ENCODE results near the gene SP2.
A peak's percentile ranks its signal among the peaks of the same experiment; 100 is the strongest.

SP2 gene

DNA sequence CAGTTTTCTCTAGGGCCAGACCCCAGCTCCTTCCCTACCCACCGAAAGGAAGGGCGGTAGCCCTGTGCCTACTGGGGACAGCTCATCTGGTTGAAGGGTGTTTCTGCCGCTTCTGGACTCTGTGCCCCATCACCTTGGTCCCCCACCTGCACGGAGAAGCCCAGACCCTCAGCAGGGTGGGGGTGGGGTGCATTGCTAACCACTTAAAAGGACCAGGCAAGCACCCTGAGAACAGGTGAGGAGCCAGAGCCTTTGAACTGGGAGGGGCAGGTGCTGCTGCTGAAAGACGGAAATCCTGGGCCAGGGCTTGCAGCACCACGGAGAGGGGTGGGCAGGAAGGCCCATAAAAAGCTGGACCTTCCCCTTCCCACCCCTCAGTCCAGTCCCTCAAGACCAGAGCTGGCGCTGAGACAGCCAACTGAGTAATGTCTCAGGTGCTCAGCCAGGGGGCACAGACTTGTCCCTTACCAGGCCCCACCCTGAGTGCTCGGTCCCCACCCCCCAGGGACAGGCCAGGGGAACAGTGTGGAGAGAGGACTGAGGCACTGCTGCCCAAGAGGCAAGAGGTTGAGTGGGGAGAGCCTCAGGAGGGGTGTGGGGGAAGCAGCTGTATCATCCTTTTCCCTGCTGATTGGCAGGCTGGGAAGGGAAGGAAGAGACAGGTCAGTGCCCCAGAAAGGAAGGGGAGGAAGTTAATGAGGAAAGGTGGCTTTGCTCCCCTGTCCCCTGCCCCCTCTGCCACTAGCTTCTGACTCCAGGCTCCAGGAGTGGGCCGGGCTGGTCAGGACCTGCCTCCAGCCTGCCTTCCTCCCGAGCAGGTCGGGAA is 10.9 kb upstream of the SP2 start:
- Histone ChIP-seq H3K27me3 (ENCODE audit: control insufficient read depth, insufficient read depth, low read length) (no peaks in the 10 kb centered on the region), H3K36me3 (ENCODE audit: control insufficient read depth, insufficient read depth, low read length) (no peaks in the 10 kb centered on the region), H3K9ac (ENCODE audit: low read length) (no peak overlapping the region), H3K27ac (ENCODE audit: low read depth, low read length) (no peak overlapping the region), H3K4me3 (ENCODE audit: low read length) (no peak overlapping the region), H3K4me1 (ENCODE audit: control insufficient read depth, insufficient read depth, low read length) (no peaks in the 10 kb centered on the region)

- Histone ChIP-seq H3K27ac (ENCODE audit: low read depth, low read length) (no peak overlapping the region), H3K27me3 (ENCODE audit: control insufficient read depth, insufficient read depth, low read length) (no peaks in the 10 kb centered on the region), H3K9ac (ENCODE audit: low read length) (no peak overlapping the region), H3K36me3 (ENCODE audit: control insufficient read depth, insufficient read depth, low read length) (no peaks in the 10 kb centered on the region), H3K4me1 (ENCODE audit: control insufficient read depth, insufficient read depth, low read length) (no peaks in the 10 kb centered on the region), H3K4me3 (ENCODE audit: low read length) (no peak overlapping the region)
These were observed 7.7 kb upstream of the SP2 start for GRCh38 chr17:47888293-47888692.

GRCh38 chr17:47889734-47890529 is 6.1 kb upstream of the SP2 start:
- no peak overlapping the region for H3K4me3 ChIP-seq (ENCODE audit: low read length)
- H3K27me3 ChIP-seq (ENCODE audit: control insufficient read depth, insufficient read depth, low read length): no peaks in the 10 kb centered on the region
- no peaks in the 10 kb centered on the region for H3K36me3 ChIP-seq (ENCODE audit: control insufficient read depth, insufficient read depth, low read length)
- no peak overlapping the region for H3K9ac ChIP-seq (ENCODE audit: low read length)
- peaks cover under 1% of the 10 kb centered on the region for H3K4me1 ChIP-seq (ENCODE audit: control insufficient read depth, insufficient read depth, low read length)
- H3K27ac ChIP-seq (ENCODE audit: low read depth, low read length): no peak overlapping the region

DNA sequence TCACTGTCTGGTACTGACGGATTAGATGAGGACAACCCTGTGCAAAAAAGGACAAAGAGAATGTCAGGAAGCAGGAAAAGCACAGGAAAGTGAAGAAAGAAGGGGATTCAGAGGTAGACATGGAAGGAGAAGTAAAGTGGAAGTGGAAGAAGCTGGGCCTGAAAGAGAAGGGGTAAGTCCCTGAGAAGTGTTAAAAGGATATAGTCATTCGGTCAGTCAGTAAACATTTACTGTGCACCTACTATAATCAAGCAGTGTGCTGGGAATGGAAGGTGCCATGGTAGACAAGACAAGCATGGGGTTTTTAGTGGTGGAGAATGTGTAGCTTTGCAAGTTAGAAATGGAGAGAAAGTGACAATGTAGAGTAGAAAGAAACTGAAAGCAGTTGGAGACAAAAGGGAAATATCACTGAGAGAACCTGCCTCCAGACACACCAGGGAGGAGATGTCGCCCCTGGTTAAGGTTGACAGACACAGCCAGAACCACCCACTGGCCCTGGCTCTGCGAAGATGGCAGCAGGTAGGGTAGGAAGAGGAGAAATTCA is 4.4 kb upstream of the SP2 start:
- H3K4me1 ChIP-seq (ENCODE audit: control insufficient read depth, insufficient read depth, low read length): peaks cover 2% of the 10 kb centered on the region
- no peak overlapping the region for H3K4me3 ChIP-seq (ENCODE audit: low read length)
- H3K36me3 ChIP-seq (ENCODE audit: control insufficient read depth, insufficient read depth, low read length): no peaks in the 10 kb centered on the region
- H3K9ac ChIP-seq (ENCODE audit: low read length): no peak overlapping the region
- no peak overlapping the region for H3K27ac ChIP-seq (ENCODE audit: low read depth, low read length)
- no peaks in the 10 kb centered on the region for H3K27me3 ChIP-seq (ENCODE audit: control insufficient read depth, insufficient read depth, low read length)

DNA sequence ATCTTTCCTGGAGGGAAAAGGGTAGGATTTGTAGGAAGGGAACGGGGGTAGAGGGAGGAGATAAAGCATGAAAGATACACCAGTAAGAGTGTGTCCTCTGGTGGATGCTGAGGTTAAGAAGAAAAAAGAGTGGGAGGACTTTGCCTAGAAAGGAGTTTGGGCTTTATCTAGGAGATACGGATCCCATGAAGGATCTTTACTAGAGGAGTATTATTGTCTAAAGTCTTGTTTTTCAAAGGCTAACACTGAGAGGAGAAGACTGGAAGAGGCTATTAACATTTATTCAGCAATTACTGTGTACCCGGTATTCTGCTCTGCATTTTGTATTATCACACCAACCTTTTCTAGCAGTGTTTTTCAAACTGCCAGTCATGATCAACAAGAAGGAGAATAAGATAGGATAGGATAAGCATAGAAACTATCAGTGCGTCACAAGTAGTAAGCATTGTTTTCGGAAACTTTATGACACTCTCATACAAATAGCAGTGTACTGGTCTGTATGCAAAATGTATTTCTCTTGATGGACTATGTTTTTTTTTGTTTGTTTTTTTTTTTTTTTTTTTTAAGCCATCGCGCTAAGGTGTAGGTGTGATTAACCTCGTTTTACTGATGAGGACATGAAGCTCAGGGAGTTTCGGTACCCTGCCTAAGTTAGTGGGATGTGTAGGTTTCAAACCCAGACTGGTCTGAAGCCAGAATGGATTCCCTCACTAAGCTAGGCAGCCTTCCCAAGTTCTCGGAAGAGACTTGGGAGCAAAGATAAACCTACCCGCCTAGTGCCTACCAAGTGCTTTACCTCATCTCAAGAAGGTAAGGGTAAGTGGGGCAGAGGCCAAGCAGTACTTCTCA is 1.3 kb upstream of the SP2 start:
- peaks cover 12% of the 10 kb centered on the region for H3K4me1 ChIP-seq (ENCODE audit: control insufficient read depth, insufficient read depth, low read length)
- peak overlapping the region; percentile 88 for H3K4me3 ChIP-seq (ENCODE audit: low read length)
- peak overlapping the region; percentile 96 for H3K27ac ChIP-seq (ENCODE audit: low read depth, low read length)
- H3K36me3 ChIP-seq (ENCODE audit: control insufficient read depth, insufficient read depth, low read length): no peaks in the 10 kb centered on the region
- H3K9ac ChIP-seq (ENCODE audit: low read length): peak overlapping the region; percentile 84
- no peaks in the 10 kb centered on the region for H3K27me3 ChIP-seq (ENCODE audit: control insufficient read depth, insufficient read depth, low read length)

DNA sequence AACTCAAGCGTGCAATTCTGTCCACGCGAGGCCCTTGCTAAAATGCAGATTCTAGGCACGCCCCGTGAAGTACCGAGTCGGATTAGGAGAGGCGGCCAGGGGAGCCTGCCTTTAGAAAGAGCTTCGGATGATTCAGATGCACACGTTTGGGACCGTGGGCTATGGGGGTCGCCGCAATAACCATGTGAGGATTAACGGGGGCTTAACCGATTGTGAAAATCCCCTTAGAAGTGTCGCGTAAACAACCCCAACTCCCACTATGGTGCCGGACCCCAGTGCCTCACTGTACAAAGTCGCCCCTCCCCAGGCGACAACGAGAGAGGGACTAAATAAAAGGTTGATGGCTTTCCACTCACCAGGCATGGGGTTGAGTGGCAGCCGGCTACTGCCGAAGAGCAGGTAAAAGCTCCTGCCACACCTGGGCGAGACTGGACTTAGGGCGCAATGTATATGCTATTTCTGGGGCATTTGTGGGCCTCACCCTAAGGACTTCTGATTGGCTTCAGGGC is 635 bp upstream of the SP2 start:
- H3K4me3 ChIP-seq (ENCODE audit: low read length): peak overlapping the region; percentile 88
- H3K4me1 ChIP-seq (ENCODE audit: control insufficient read depth, insufficient read depth, low read length): peaks cover 12% of the 10 kb centered on the region
- H3K27me3 ChIP-seq (ENCODE audit: control insufficient read depth, insufficient read depth, low read length): no peaks in the 10 kb centered on the region
- H3K36me3 ChIP-seq (ENCODE audit: control insufficient read depth, insufficient read depth, low read length): no peaks in the 10 kb centered on the region
- peak overlapping the region; percentile 96 for H3K27ac ChIP-seq (ENCODE audit: low read depth, low read length)
- peak overlapping the region; percentile 84 for H3K9ac ChIP-seq (ENCODE audit: low read length)

- Histone ChIP-seq H3K27ac (ENCODE audit: low read depth, low read length) (peak overlapping the region; percentile 98), H3K4me3 (ENCODE audit: low read length) (peak overlapping the region; percentile 97), H3K36me3 (ENCODE audit: control insufficient read depth, insufficient read depth, low read length) (no peaks in the 10 kb centered on the region), H3K4me1 (ENCODE audit: control insufficient read depth, insufficient read depth, low read length) (peaks cover 12% of the 10 kb centered on the region), H3K9ac (ENCODE audit: low read length) (peak overlapping the region; percentile 96), H3K27me3 (ENCODE audit: control insufficient read depth, insufficient read depth, low read length) (no peaks in the 10 kb centered on the region)
These were observed 845 bp downstream of the SP2 start for GRCh38 chr17:47896672-47897490.

- Histone ChIP-seq H3K27me3 (ENCODE audit: control insufficient read depth, insufficient read depth, low read length) (no peaks in the 10 kb centered on the region), H3K9ac (ENCODE audit: low read length) (no peak overlapping the region), H3K4me1 (ENCODE audit: control insufficient read depth, insufficient read depth, low read length) (peaks cover 12% of the 10 kb centered on the region), H3K4me3 (ENCODE audit: low read length) (peak overlapping the region; percentile 97), H3K27ac (ENCODE audit: low read depth, low read length) (peak overlapping the region; percentile 98), H3K36me3 (ENCODE audit: control insufficient read depth, insufficient read depth, low read length) (no peaks in the 10 kb centered on the region)
These were observed 1.5 kb downstream of the SP2 start for GRCh38 chr17:47897561-47897960.

DNA sequence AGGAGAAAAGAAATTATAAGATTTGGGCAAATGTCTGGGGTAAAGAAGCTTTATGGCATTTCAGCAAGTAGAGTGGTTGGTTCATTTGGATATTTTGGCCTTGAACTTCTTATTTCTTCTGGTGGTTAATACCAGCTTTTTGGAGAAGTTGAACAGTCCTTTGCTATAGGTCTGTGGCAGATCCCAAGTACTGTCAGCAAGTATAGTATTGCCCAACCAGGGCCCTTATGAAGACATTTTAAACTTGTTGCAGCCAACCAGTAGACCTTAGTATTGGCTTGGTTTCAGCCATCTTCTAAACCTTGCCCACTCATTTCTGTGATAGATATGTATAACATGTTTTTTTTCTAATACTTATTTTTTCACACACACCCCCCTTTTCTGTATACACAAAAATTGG is 2.2 kb downstream of the SP2 start:
- H3K27ac ChIP-seq (ENCODE audit: low read depth, low read length): peak overlapping the region; percentile 12
- H3K9ac ChIP-seq (ENCODE audit: low read length): no peak overlapping the region
- H3K36me3 ChIP-seq (ENCODE audit: control insufficient read depth, insufficient read depth, low read length): no peaks in the 10 kb centered on the region
- no peaks in the 10 kb centered on the region for H3K27me3 ChIP-seq (ENCODE audit: control insufficient read depth, insufficient read depth, low read length)
- H3K4me1 ChIP-seq (ENCODE audit: control insufficient read depth, insufficient read depth, low read length): peaks cover 12% of the 10 kb centered on the region
- no peak overlapping the region for H3K4me3 ChIP-seq (ENCODE audit: low read length)

DNA sequence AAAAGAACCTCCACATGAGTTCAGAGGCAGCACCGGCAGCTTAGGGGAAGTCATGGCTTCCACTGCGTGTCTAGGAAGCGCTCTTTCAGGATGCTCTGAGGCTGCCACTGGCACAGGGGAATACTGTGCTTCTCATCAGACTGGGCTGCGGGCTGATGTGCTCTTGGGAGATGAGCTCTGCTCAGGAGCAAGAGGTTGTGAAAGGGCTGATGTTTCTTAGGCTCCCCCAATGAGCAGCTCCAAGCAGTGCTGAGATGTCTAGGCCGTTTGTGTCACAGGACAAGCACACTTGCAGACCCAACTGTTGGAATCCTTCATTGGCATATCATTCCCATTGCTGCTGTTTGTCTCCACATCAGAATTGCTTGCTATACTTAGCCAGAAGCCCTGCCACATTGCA is 3.6 kb downstream of the SP2 start:
- Histone ChIP-seq H3K4me3 (ENCODE audit: low read length) (no peak overlapping the region), H3K27ac (ENCODE audit: low read depth, low read length) (no peak overlapping the region), H3K9ac (ENCODE audit: low read length) (no peak overlapping the region), H3K4me1 (ENCODE audit: control insufficient read depth, insufficient read depth, low read length) (peaks cover 17% of the 10 kb centered on the region), H3K27me3 (ENCODE audit: control insufficient read depth, insufficient read depth, low read length) (no peaks in the 10 kb centered on the region), H3K36me3 (ENCODE audit: control insufficient read depth, insufficient read depth, low read length) (no peaks in the 10 kb centered on the region)

- Histone ChIP-seq H3K4me3 (ENCODE audit: low read length) (no peak overlapping the region), H3K9ac (ENCODE audit: low read length) (no peak overlapping the region), H3K4me1 (ENCODE audit: control insufficient read depth, insufficient read depth, low read length) (peaks cover 32% of the 10 kb centered on the region), H3K36me3 (ENCODE audit: control insufficient read depth, insufficient read depth, low read length) (no peaks in the 10 kb centered on the region), H3K27me3 (ENCODE audit: control insufficient read depth, insufficient read depth, low read length) (no peaks in the 10 kb centered on the region), H3K27ac (ENCODE audit: low read depth, low read length) (no peak overlapping the region)
These were observed 5.4 kb downstream of the SP2 start for GRCh38 chr17:47901423-47901822.
